ENCODE results near the gene BRCC3. TPM values are rescaled to one million over a fixed set of nuclear protein-coding genes. Genes with fewer than 3 reads are reported as not detected.

The BRCC3 gene
- total RNA-seq, 1 experiment from 2014 or later: 21.3 TPM

DNA sequence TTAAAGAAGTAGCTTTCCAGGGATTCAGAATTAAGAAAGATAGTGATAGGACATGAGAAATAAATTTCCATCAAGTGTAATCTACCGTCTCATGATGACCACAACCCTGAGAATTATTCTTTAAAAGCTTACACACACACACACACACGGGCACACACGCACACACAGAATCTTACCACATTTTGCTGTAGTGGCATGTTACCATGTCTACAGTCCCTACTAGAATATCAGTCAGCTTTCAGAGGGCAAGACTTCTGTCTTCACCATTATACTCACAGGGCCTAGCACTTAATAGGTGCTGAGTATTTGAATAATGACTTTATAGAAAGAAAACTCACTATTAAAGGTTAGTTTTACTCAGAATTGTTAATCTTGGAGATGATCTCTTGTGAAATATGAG is 15.8 kb upstream of the BRCC3 start:
- ChIA-PET POLR2A (no interaction called here), CTCF (no interaction called here), RAD21 (ENCODE audit: low non-redundant PET in 1 of 2, low total read pairs in 2 of 2, uncharacterized antibody in 2 of 2, unreplicated experiment in 2 of 2) (no interaction called here)
- H3K9me3 ChIP-seq (ENCODE audit: control insufficient read depth in 1 of 2, insufficient read depth in 1 of 2, low read depth in 1 of 2, low read length in 2 of 2): no peaks in the 10 kb centered on the region
- TF ChIP-seq EZH2phosphoT487 (IDR thresholded peaks at IDR 0.05; ENCODE audit: borderline replicate concordance): no peak
- no peaks in the 10 kb centered on the region for H3K27me3 ChIP-seq (ENCODE audit: insufficient read depth, low read length)
- no peaks in the 10 kb centered on the region for H3K79me2 ChIP-seq (ENCODE audit: insufficient read depth, low read length)
- H3K4me3 ChIP-seq (replicated peaks in 1 of 2; ENCODE audit: low read depth in 1 of 2, low read length in 2 of 2): no peak overlapping the region
- H3K27ac ChIP-seq (ENCODE audit: low read depth, low read length): no peak overlapping the region
- H3K36me3 ChIP-seq (ENCODE audit: control insufficient read depth in 1 of 2, insufficient read depth in 2 of 2, low read length in 2 of 2): no peaks in the 10 kb centered on the region
- H4K20me1 ChIP-seq (ENCODE audit: insufficient read depth): no peaks in the 10 kb centered on the region
- no peak overlapping the region for H2AFZ ChIP-seq (ENCODE audit: low read depth, low read length, poor library complexity, severe bottlenecking)
- no peak overlapping the region for H3K9ac ChIP-seq (ENCODE audit: low read length)
- peaks cover 2 to 9% of the 10 kb centered on the region in 2 experiments; a peak in 1 of 4 replicates for H3K4me1 ChIP-seq (ENCODE audit: control insufficient read depth in 1 of 2, insufficient read depth in 2 of 2, low read length in 2 of 2)
- no peak for DNase-seq (ENCODE audit: low read depth, low spot score)
- intact Hi-C loops (cut with micrococcal nuclease): no loop called here
- H3K4me2 ChIP-seq (ENCODE audit: low read length): no peak overlapping the region
- no peaks in the 10 kb centered on the region for H3K9me2 ChIP-seq (ENCODE audit: insufficient read depth)
- BruUV-seq (replicated peaks): no TSS peak
- no peak for ATAC-seq

DNA sequence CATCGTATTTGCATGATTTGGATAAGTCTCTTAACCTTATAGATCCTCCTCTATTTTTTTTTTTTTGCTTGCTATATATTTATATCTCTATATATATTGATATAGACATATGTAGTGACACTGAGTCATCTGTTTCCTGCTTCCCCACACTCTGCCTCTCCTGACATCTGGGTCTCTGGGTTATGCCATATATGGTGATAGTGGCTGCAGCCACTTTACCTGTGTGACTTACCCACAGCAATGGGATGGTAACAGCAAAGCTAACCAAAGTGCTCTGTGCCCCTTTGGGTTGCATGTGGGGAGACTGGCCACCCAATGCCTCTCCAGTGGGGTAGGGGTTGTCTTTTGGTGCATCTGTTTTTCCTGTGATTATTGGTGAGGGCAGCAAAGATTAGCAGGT is 14.8 kb upstream of the BRCC3 start:
- H4K20me1 ChIP-seq (ENCODE audit: insufficient read depth): no peaks in the 10 kb centered on the region
- ChIA-PET CTCF (interaction anchor here (0.7 to 1.1 kb wide), 5 partner anchors 9 to 140 kb away, joined by 3 to 4 read pairs (median 3); partner anchors contain the start of gene FUNDC2), POLR2A (no interaction called here), RAD21 (ENCODE audit: low non-redundant PET in 1 of 2, low total read pairs in 2 of 2, uncharacterized antibody in 2 of 2, unreplicated experiment in 2 of 2) (no interaction called here)
- H3K27ac ChIP-seq (ENCODE audit: low read depth, low read length): no peak overlapping the region
- H3K27me3 ChIP-seq (ENCODE audit: insufficient read depth, low read length): no peaks in the 10 kb centered on the region
- intact Hi-C loops (cut with micrococcal nuclease): loop anchor here (2.0 kb wide), 1 partner anchor 76 kb away; no protein-coding TSS in a partner anchor
- no peak overlapping the region for H3K4me3 ChIP-seq (replicated peaks in 1 of 2; ENCODE audit: low read depth in 1 of 2, low read length in 2 of 2)
- TF ChIP-seq FOSL1 (IDR thresholded peaks at IDR 0.05; ENCODE audit: low read depth) (no peak), POLR2A (IDR thresholded peaks at IDR 0.05; ENCODE audit: borderline replicate concordance, extremely low read depth, insufficient read depth, insufficient read length) (no peak), POLR2AphosphoS5 (IDR thresholded peaks at IDR 0.05; ENCODE audit: low read depth, low read length) (no peak), YY1 (IDR thresholded peaks at IDR 0.05; ENCODE audit: extremely low read depth, insufficient replicate concordance, low read depth, low read length) (no peak), EZH2 (IDR thresholded peaks at IDR 0.05) (no peak), RAD21 (IDR thresholded peaks at IDR 0.05; ENCODE audit: low read depth) (no peak), JUND (IDR thresholded peaks at IDR 0.05) (no peak), CBX3 (IDR thresholded peaks at IDR 0.05; ENCODE audit: low read depth) (no peak)
- TF ChIP-seq, protein P1, sequence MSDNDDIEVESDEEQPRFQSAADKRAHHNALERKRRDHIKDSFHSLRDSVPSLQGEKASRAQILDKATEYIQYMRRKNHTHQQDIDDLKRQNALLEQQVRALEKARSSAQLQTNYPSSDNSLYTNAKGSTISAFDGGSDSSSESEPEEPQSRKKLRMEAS (IDR thresholded peaks at IDR 0.05): no peak
- TF ChIP-seq, protein P2, sequence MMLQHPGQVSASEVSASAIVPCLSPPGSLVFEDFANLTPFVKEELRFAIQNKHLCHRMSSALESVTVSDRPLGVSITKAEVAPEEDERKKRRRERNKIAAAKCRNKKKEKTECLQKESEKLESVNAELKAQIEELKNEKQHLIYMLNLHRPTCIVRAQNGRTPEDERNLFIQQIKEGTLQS (IDR thresholded peaks at IDR 0.05): no peak
- TF ChIP-seq, protein P3, sequence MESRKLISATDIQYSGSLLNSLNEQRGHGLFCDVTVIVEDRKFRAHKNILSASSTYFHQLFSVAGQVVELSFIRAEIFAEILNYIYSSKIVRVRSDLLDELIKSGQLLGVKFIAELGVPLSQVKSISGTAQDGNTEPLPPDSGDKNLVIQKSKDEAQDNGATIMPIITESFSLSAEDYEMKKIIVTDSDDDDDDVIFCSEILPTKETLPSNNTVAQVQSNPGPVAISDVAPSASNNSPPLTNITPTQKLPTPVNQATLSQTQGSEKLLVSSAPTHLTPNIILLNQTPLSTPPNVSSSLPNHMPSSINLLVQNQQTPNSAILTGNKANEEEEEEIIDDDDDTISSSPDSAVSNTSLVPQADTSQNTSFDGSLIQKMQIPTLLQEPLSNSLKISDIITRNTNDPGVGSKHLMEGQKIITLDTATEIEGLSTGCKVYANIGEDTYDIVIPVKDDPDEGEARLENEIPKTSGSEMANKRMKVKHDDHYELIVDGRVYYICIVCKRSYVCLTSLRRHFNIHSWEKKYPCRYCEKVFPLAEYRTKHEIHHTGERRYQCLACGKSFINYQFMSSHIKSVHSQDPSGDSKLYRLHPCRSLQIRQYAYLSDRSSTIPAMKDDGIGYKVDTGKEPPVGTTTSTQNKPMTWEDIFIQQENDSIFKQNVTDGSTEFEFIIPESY (IDR thresholded peaks at IDR 0.05; ENCODE audit: extremely low read depth, insufficient replicate concordance, low read length): no peak
- no peak overlapping the region for H3K9ac ChIP-seq (ENCODE audit: low read length)
- no peaks in the 10 kb centered on the region for H3K9me3 ChIP-seq (ENCODE audit: control insufficient read depth in 1 of 2, insufficient read depth in 1 of 2, low read depth in 1 of 2, low read length in 2 of 2)
- H3K4me2 ChIP-seq (ENCODE audit: low read length): no peak overlapping the region
- no peaks in the 10 kb centered on the region for H3K36me3 ChIP-seq (ENCODE audit: control insufficient read depth in 1 of 2, insufficient read depth in 2 of 2, low read length in 2 of 2)
- no TSS peak for BruUV-seq (replicated peaks)
- H3K79me2 ChIP-seq (ENCODE audit: insufficient read depth, low read length): no peaks in the 10 kb centered on the region
- no peak for ATAC-seq
- DNase-seq (ENCODE audit: low read depth, low spot score): no peak
- H3K9me2 ChIP-seq (ENCODE audit: insufficient read depth): no peaks in the 10 kb centered on the region
- peaks cover 2 to 9% of the 10 kb centered on the region in 2 experiments; a peak in 1 of 4 replicates for H3K4me1 ChIP-seq (ENCODE audit: control insufficient read depth in 1 of 2, insufficient read depth in 2 of 2, low read length in 2 of 2)
- no peak overlapping the region for H2AFZ ChIP-seq (ENCODE audit: low read depth, low read length, poor library complexity, severe bottlenecking)
